ENCODE measurements around the gene NOS2.
"Not testable (repeated sequence)": the region's sequence is repeated elsewhere in the genome, so short reads cannot be mapped to it uniquely, and the experiment has no call there.

DNA sequence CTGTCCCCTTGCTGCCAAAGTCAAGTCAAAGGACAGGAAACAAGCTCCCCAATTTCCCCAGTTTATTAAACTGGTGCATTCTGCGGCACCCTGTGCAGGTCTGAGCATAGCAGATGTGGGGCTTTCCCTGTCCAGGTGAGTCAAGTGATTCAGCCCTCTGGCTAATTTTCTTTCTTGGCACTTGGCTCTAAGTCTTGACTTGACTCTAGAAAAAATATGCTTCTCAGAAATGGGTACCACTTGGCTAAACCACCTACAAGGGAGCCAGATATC lies 40.0 kb upstream of the NOS2 start:
- not testable (repeated sequence) for TF ChIP-seq POLR2AphosphoS5, EP300 (IDR thresholded peaks at IDR 0.05)
- TF ChIP-seq, protein P1, sequence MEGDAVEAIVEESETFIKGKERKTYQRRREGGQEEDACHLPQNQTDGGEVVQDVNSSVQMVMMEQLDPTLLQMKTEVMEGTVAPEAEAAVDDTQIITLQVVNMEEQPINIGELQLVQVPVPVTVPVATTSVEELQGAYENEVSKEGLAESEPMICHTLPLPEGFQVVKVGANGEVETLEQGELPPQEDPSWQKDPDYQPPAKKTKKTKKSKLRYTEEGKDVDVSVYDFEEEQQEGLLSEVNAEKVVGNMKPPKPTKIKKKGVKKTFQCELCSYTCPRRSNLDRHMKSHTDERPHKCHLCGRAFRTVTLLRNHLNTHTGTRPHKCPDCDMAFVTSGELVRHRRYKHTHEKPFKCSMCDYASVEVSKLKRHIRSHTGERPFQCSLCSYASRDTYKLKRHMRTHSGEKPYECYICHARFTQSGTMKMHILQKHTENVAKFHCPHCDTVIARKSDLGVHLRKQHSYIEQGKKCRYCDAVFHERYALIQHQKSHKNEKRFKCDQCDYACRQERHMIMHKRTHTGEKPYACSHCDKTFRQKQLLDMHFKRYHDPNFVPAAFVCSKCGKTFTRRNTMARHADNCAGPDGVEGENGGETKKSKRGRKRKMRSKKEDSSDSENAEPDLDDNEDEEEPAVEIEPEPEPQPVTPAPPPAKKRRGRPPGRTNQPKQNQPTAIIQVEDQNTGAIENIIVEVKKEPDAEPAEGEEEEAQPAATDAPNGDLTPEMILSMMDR (IDR thresholded peaks at IDR 0.05), result not testable (repeated sequence)

All from upper lobe of left lung (tissue), 4 donors.